ENCODE data around the gene APLP1. TPM values are rescaled to one million over a fixed set of nuclear protein-coding genes. Genes with fewer than 3 reads are reported as not detected.

The APLP1 gene
- total RNA-seq, 1 experiment from 2014 or later = 36.9 TPM

DNA sequence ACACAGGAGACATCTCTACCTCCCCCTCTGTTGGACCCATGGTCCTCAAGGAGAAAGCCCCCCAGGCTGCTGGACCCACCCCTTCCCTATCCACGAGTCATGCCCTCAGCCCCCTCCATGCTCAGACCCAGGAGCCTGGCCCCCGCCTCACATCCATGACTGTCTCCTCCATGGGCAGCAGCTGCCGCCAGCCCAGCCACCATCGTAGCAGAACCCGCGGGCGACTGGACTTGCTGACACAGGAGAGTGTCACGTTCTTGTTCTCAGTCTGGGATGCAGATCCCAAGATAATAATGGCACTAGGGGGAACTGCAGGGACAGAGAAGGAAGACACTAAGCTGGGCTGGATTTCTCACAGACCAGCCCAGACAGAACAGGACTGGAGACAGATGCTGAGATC is 19.9 kb upstream of the APLP1 start:
- H3K9me3 Mint-ChIP-seq = peaks cover 2 to 3% of the 10 kb centered on the region in 2 experiments; a peak in 2 of 5 replicates
- Histone ChIP-seq H2AFZ (ENCODE audit: low read length) (no peak overlapping the region), H3K79me1 (ENCODE audit: insufficient read depth, low read depth, low read length, poor library complexity, severe bottlenecking) (no peaks in the 10 kb centered on the region), H3T11ph (ENCODE audit: low read length) (no peak overlapping the region), H3K18ac (ENCODE audit: insufficient read length, low read depth, low read length) (no peak overlapping the region), H4K91ac (ENCODE audit: insufficient read length, low read depth, low read length) (no peak overlapping the region), H2BK120ac (ENCODE audit: low read depth, low read length, poor library complexity, severe bottlenecking) (no peak overlapping the region), H3K27me3 (ENCODE audit: insufficient read depth, low read length) (peaks cover 18% of the 10 kb centered on the region; the same call in 1 of the 2 replicates), H3K27ac (ENCODE audit: insufficient read length, low read depth, low read length) (no peak overlapping the region), H2BK15ac (ENCODE audit: low read depth, low read length) (no peak overlapping the region), H3K9me3 (ENCODE audit: control insufficient read depth, low read depth, low read length) (no peaks in the 10 kb centered on the region), H2BK12ac (ENCODE audit: insufficient read length, low read depth, low read length) (no peak overlapping the region), H3K23ac (ENCODE audit: insufficient read length, low read depth, low read length) (no peak overlapping the region), H2BK5ac (ENCODE audit: insufficient read length, low read length) (no peak overlapping the region), H2AK5ac (ENCODE audit: insufficient read length, low read length) (no peak overlapping the region), H4K20me1 (ENCODE audit: control insufficient read depth, insufficient read depth, insufficient read length) (no peaks in the 10 kb centered on the region), H3K14ac (ENCODE audit: insufficient read depth, low read length) (no peak overlapping the region), H3K23me2 (ENCODE audit: insufficient read length, low read depth, low read length, poor library complexity, severe bottlenecking) (peaks cover 18% of the 10 kb centered on the region), H4K8ac (replicated peaks; ENCODE audit: insufficient read length, low read depth, low read length) (no peak overlapping the region), H3K4me2 (ENCODE audit: insufficient read depth, insufficient read length, low read length) (no peak overlapping the region), H2BK20ac (ENCODE audit: low read depth, low read length, poor library complexity, severe bottlenecking) (no peak overlapping the region), H3K4ac (ENCODE audit: low read depth, low read length) (no peak overlapping the region), H3K9ac (ENCODE audit: extremely low read depth, insufficient read length, low read length) (no peak overlapping the region), H4K5ac (ENCODE audit: insufficient read length, low read depth, low read length) (no peak overlapping the region), H3K4me1 (ENCODE audit: insufficient read depth, low read length) (no peaks in the 10 kb centered on the region), H3K79me2 (ENCODE audit: insufficient read depth, low read length) (no peaks in the 10 kb centered on the region), H3K56ac (ENCODE audit: insufficient read length, low read depth, low read length) (no peak overlapping the region)
- H3K27ac Mint-ChIP-seq = no peak overlapping the region
- H3K36me3 Mint-ChIP-seq (ENCODE audit: insufficient read depth in 1 of 3, low read depth in 3 of 3) = no peaks in the 10 kb centered on the region; a peak in 1 of 7 replicates
- WGBS (ENCODE audit: extremely low coverage, insufficient read length, low lambda C conversion rate) = no CpG with 5 or more reads among the region's 8 CpGs
- peaks cover 25 to 40% of the 10 kb centered on the region in 2 experiments for H3K4me1 Mint-ChIP-seq
- H3K4me3 Mint-ChIP-seq = no peak overlapping the region
- H3K27me3 Mint-ChIP-seq (ENCODE audit: low read depth) = peaks cover 81% of the 10 kb centered on the region
- DNase-seq = no peak
- TF ChIP-seq, protein P1, sequence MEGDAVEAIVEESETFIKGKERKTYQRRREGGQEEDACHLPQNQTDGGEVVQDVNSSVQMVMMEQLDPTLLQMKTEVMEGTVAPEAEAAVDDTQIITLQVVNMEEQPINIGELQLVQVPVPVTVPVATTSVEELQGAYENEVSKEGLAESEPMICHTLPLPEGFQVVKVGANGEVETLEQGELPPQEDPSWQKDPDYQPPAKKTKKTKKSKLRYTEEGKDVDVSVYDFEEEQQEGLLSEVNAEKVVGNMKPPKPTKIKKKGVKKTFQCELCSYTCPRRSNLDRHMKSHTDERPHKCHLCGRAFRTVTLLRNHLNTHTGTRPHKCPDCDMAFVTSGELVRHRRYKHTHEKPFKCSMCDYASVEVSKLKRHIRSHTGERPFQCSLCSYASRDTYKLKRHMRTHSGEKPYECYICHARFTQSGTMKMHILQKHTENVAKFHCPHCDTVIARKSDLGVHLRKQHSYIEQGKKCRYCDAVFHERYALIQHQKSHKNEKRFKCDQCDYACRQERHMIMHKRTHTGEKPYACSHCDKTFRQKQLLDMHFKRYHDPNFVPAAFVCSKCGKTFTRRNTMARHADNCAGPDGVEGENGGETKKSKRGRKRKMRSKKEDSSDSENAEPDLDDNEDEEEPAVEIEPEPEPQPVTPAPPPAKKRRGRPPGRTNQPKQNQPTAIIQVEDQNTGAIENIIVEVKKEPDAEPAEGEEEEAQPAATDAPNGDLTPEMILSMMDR (conservative IDR thresholded peaks at IDR 0.05) = no peak
